ENCODE measurements around the gene NPHS1. TPM values are rescaled to one million over a fixed set of nuclear protein-coding genes. Genes with fewer than 3 reads are reported as not detected.

Gene NPHS1
- total and polyA plus RNA-seq, 2 of the 8 experiments (the other 6 are each of a cell fraction or from before 2014, with no cell fraction given), result 1.3 to 1.4 TPM

DNA sequence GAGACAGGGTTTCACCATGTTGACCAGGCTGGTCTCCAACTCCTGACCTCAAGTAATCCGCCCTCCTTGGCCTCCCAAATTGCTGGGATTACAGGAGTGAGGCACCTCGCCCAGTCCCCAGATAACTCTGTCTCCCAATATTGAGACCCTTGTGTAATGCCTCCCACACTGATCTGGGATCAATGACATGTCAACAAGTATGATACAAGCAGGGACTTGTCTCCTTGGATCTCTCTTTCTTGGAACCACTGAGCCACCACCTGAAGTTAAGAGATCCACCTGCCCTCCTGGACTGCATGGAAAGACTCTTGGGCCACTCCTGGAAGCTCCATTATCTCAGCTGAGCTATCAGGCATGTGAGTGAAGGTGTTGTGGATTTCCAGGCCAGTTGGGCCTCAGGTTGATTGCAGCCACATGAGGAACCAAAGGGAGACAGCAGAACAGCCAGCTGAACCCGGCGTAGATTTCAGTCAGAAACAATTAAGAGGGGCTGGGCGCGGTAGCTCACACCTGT is 33.0 kb upstream of the NPHS1 start (continued):
- TF ChIP-seq SAP30 (IDR thresholded peaks at IDR 0.05; ENCODE audit: insufficient read depth, insufficient replicate concordance, low read length) (no peak), PHF8 (conservative IDR thresholded peaks at IDR 0.05; ENCODE audit: low read depth, low read length) (no peak), GABPA (IDR thresholded peaks at IDR 0.05; ENCODE audit: borderline replicate concordance, insufficient read depth, low read length) (no peak)
